ENCODE measurements around the gene CHCHD6.

CHCHD6 gene

GRCh38 chr3:126965526-126966080, 261.6 kb downstream of the CHCHD6 start:
- DNase-seq, result no peak

- no peak for DNase-seq
These were observed 263.3 kb downstream of the CHCHD6 start for GRCh38 chr3:126967386-126967785.

GRCh38 chr3:126968391-126969390, 264.7 kb downstream of the CHCHD6 start:
- DNase-seq, result no peak

- DNase-seq, result no peak
These were observed 265.5 kb downstream of the CHCHD6 start for GRCh38 chr3:126969586-126969985.

- no peak for DNase-seq
These were observed 266.1 kb downstream of the CHCHD6 start for GRCh38 chr3:126970101-126970500.

GRCh38 chr3:126970921-126971320, 266.9 kb downstream of the CHCHD6 start:
- no peak for DNase-seq

- no peak for DNase-seq
These were observed 267.9 kb downstream of the CHCHD6 start for GRCh38 chr3:126971891-126972351.

- no peak for DNase-seq
These were observed 268.8 kb downstream of the CHCHD6 start for GRCh38 chr3:126972866-126973265.

GRCh38 chr3:126973814-126974213, 269.8 kb downstream of the CHCHD6 start:
- no peak for DNase-seq

- no peak for DNase-seq
These were observed 270.7 kb downstream of the CHCHD6 start for GRCh38 chr3:126974756-126975155.

GRCh38 chr3:126976906-126977305, 272.9 kb downstream of the CHCHD6 start:
- no peak for DNase-seq

- DNase-seq, result no peak
These were observed 273.8 kb downstream of the CHCHD6 start for GRCh38 chr3:126977821-126978220.

- no peak for DNase-seq
These were observed 274.3 kb downstream of the CHCHD6 start for GRCh38 chr3:126978291-126978690.

GRCh38 chr3:126979046-126979628, 275.1 kb downstream of the CHCHD6 start:
- DNase-seq, result no peak

GRCh38 chr3:126980266-126980811, 276.3 kb downstream of the CHCHD6 start:
- DNase-seq, result no peak

GRCh38 chr3:126982126-126982470, 278.1 kb downstream of the CHCHD6 start:
- no peak for DNase-seq

GRCh38 chr3:126982471-126983175, 278.6 kb downstream of the CHCHD6 start, which contains the start of gene PLXNA1:
Gene PLXNA1 (plus strand): TSS chr3:126983115. CDS start chr3:126988594, 5,479 bp downstream.
- no peak for DNase-seq

- no peak for DNase-seq
These were observed 279.2 kb downstream of the CHCHD6 start for GRCh38 chr3:126983276-126983652.

- DNase-seq, result no peak
These were observed 279.8 kb downstream of the CHCHD6 start for GRCh38 chr3:126983653-126984390.

- no peak for DNase-seq
These were observed 280.5 kb downstream of the CHCHD6 start for GRCh38 chr3:126984391-126985131.

Data from NCI-H187 treated with DMSO at 0.1 percent for 48 hours (cell line).